Stimulated activated CD8-positive, alpha-beta memory T cell treated with anti-CD3 and anti-CD28 coated beads, Interleukin-4, amount 100 ng/mL, for 24 hours (primary cell): ENCODE measurements around the gene GRPEL2.
"Not testable (repeated sequence)": the region's sequence is repeated elsewhere in the genome, so short reads cannot be mapped to it uniquely, and the experiment has no call there.

Experiments used
- DNase-seq: peaks from one replicate; pipeline ENCODE4 v3.0.0-alpha.2; 2020; ENCODE audit warnings: low read depth

GRPEL2 gene

DNA sequence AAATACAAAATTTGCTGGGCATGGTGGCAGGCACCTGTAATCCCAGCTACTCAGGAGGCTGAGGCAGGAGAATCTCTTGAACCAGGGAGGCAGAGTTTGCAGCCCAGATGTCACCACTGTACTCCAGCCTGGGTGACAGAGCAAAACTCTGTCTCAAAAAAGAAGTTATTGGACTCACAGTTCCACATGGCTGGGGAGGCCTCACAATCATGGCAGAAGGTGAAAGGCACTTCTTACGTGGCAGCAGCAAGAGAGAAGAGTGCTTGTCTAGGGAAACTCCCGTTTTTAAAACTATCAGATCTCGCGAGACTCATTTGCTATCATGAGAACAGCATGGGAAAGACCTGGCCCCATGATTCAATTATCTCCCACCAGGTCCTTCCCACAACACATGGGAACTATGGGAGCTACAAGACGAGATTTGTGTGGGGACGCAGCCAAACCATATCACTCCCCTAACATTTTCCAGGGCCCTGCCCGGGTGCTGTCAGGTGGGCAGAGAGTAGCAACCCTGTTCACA is 53.5 kb downstream of the GRPEL2 start:
- not testable (repeated sequence) for DNase-seq

- no peak for DNase-seq
Measured at GRCh38 chr5:149399775-149400174, 54.5 kb downstream of the GRPEL2 start.

- no peak for DNase-seq
Measured at GRCh38 chr5:149400304-149400703, 55.0 kb downstream of the GRPEL2 start.

GRCh38 chr5:149401051-149401450 is 55.8 kb downstream of the GRPEL2 start:
- DNase-seq = no peak

DNA sequence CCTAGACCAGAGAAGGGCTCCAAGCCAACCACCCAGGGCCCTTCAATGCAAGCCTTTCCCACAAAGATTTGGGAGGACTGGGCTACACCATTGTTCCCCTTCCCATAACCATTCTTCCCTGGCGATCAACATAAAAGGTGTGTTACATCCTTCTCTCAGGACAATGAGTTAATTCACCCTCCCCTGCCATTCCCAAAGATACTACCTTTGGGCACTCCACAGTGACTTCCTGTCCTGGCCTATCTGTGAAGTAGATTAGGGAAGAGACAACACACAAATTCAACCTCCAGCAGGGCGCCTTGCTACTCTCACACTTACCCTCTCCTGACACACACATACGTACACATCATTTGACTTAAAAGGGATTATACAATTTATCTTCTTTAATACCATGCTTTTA is 57.0 kb downstream of the GRPEL2 start:
- no peak for DNase-seq
